Neuronal stem cell (in vitro differentiated cells): ENCODE data around the gene ARHGAP11B. TPM values are rescaled to one million over a fixed set of nuclear protein-coding genes. Genes with fewer than 3 reads are reported as not detected.
"Not testable (repeated sequence)": the region's sequence is repeated elsewhere in the genome, so short reads cannot be mapped to it uniquely, and the experiment has no call there.

ENCODE experiments used
- DNase-seq: peaks from one replicate; pipeline ENCODE4 v3.0.0-alpha.2; 2013; ENCODE audit warnings: low spot score
- H2AFZ ChIP-seq: one replicate; pipeline ENCODE4 v1.6.1; 2013; ENCODE audit warnings: mild to moderate bottlenecking, low read length, inconsistent platforms
- H2AK5ac ChIP-seq: 2 replicates; pipeline ENCODE4 v1.6.1; 2013; ENCODE audit warnings: low read depth, mild to moderate bottlenecking, inconsistent platforms, low read length, moderate library complexity, mixed read lengths
- H2BK120ac ChIP-seq: 2 replicates; pipeline ENCODE4 v1.6.1; 2013; ENCODE audit warnings: low read depth, mild to moderate bottlenecking, inconsistent platforms, low read length, moderate library complexity, mixed read lengths
- H2BK12ac ChIP-seq: one replicate; pipeline ENCODE4 v1.6.1; 2013; ENCODE audit warnings: low read length, inconsistent platforms
- H2BK15ac ChIP-seq: 2 replicates; pipeline ENCODE4 v1.6.1; 2013; ENCODE audit warnings: mild to moderate bottlenecking, low read length, inconsistent platforms, mixed read lengths
- H2BK5ac ChIP-seq: one replicate; pipeline ENCODE4 v1.6.1; 2013; ENCODE audit warnings: inconsistent platforms, mild to moderate bottlenecking, low read length, moderate library complexity
- H3K14ac ChIP-seq: one replicate; pipeline ENCODE4 v1.6.1; 2013; ENCODE audit warnings: low read length, inconsistent platforms
- H3K18ac ChIP-seq: 2 replicates; pipeline ENCODE4 v1.6.1; 2013; ENCODE audit warnings: low read length, inconsistent platforms
- H3K23ac ChIP-seq: 2 replicates; pipeline ENCODE4 v1.6.1; 2013; ENCODE audit warnings: low read depth, mild to moderate bottlenecking, mixed read lengths, low read length, inconsistent platforms; ENCODE audit not compliant: poor library complexity
- H3K27ac ChIP-seq: replicated peaks from 3 replicates; pipeline ENCODE4 v1.5.1; 2013; ENCODE audit warnings: low read length, inconsistent platforms
- H3K27me3 ChIP-seq, 3 experiments: 2 replicates each; pipeline ENCODE4 v1.6.1; 2013; ENCODE audit warnings: low read length in 3 of 3, mild to moderate bottlenecking in 2 of 3, inconsistent platforms in 1 of 3, low read depth in 1 of 3, mixed read lengths in 1 of 3, moderate library complexity in 1 of 3; ENCODE audit not compliant: control insufficient read depth in 3 of 3, insufficient read depth in 3 of 3
- H3K36me3 ChIP-seq, 2 donors: replicated peaks in 1 of 2; 2 replicates each; pipeline ENCODE4 v1.6.1; 2013; ENCODE audit warnings: low read length in 2 of 2; ENCODE audit not compliant: control insufficient read depth in 2 of 2, insufficient read depth in 2 of 2
- H3K4ac ChIP-seq: 2 replicates; pipeline ENCODE4 v1.6.1; 2013; ENCODE audit warnings: inconsistent platforms, mild to moderate bottlenecking, low read length, moderate library complexity
- H3K4me1 ChIP-seq, 2 donors: 1 replicate in 1 of 2; 2 replicates in 1 of 2; pipeline ENCODE4 v1.6.1; 2013; ENCODE audit warnings: low read length in 2 of 2, low read depth in 1 of 2; ENCODE audit not compliant: control insufficient read depth in 2 of 2, insufficient read depth in 1 of 2
- H3K4me2 ChIP-seq: one replicate; pipeline ENCODE4 v1.6.1; 2013; ENCODE audit warnings: mild to moderate bottlenecking, low read length, inconsistent platforms; ENCODE audit not compliant: insufficient read depth, poor library complexity, severe bottlenecking
- H3K4me3 ChIP-seq, 2 donors: 2 replicates each; pipeline ENCODE4 v1.5.1; 2013; ENCODE audit warnings: low read length in 2 of 2, mild to moderate bottlenecking in 2 of 2, inconsistent platforms in 1 of 2, moderate library complexity in 1 of 2
- H3K79me1 ChIP-seq: one replicate; pipeline ENCODE4 v1.6.1; 2013; ENCODE audit warnings: low read depth, mild to moderate bottlenecking, inconsistent platforms, low read length, moderate library complexity
- H3K9ac ChIP-seq: one replicate; pipeline ENCODE4 v1.6.1; 2013; ENCODE audit warnings: mild to moderate bottlenecking, low read depth, low read length, inconsistent platforms; ENCODE audit not compliant: poor library complexity
- H3K9me3 ChIP-seq, 2 donors: replicated peaks in 1 of 2; 2 replicates each; pipeline versions ENCODE3 to v1.6.1; 2013; ENCODE audit warnings: low read length in 2 of 2, mild to moderate bottlenecking in 2 of 2, inconsistent platforms in 1 of 2, low read depth in 1 of 2, mixed read lengths in 1 of 2, moderate library complexity in 1 of 2; ENCODE audit not compliant: control insufficient read depth in 2 of 2, insufficient read depth in 1 of 2
- H4K8ac ChIP-seq: one replicate; pipeline ENCODE4 v1.6.1; 2013; ENCODE audit warnings: low read depth, mild to moderate bottlenecking, inconsistent platforms, low read length, moderate library complexity
- H4K91ac ChIP-seq: one replicate; pipeline ENCODE4 v1.6.1; 2013; ENCODE audit warnings: low read length, low read depth, mild to moderate bottlenecking, inconsistent platforms; ENCODE audit not compliant: poor library complexity
- WGBS, 2 donors: extraction: QIAGEN DNeasy Blood & Tissue Kit; methylation state at CpG; one replicate each; pipeline ENCODE4 v1.1.7; 2013; ENCODE audit warnings: missing lambda C conversion rate in 2 of 2, mixed read lengths in 1 of 2; ENCODE audit not compliant: insufficient read length in 2 of 2, insufficient replicate concordance in 1 of 2; ENCODE audit errors: extremely low coverage in 2 of 2; 5-methylcytosine and 5-hydroxymethylcytosine counted together
- small RNA-seq: library from polyadenylated mRNA; stranded (forward); fragments of <200 nt; extraction: miRNeasy Mini kit (QIAGEN cat#:217004); gene quantifications from one replicate; pipeline ENCODE3, GENCODE V24; 2013; ENCODE audit not compliant: insufficient read depth

The ARHGAP11B gene

GRCh38 chr15:30680997-30681396, 55.1 kb downstream of the ARHGAP11B start:
- H3K36me3 ChIP-seq, result peaks cover 0 to 20% of the 10 kb centered on the region in 2 donors

GRCh38 chr15:30685709-30686285, 59.9 kb downstream of the ARHGAP11B start:
- not testable (repeated sequence) for H2BK5ac ChIP-seq, H3K23ac ChIP-seq, H2BK12ac ChIP-seq, DNase-seq, H3K9ac ChIP-seq, H3K27ac ChIP-seq, H3K27me3 ChIP-seq, H3K9me3 ChIP-seq, H3K14ac ChIP-seq, H3K4me1 ChIP-seq, H3K79me1 ChIP-seq, H4K91ac ChIP-seq, H2AK5ac ChIP-seq, H3K4me2 ChIP-seq, H3K4ac ChIP-seq, H2BK15ac ChIP-seq, H3K18ac ChIP-seq, H3K4me3 ChIP-seq, H2BK120ac ChIP-seq, H2AFZ ChIP-seq, H4K8ac ChIP-seq
- WGBS, 2 donors, result no CpG with 5 or more reads among the region's 6 CpGs
- H3K36me3 ChIP-seq, result peaks cover 0 to 13% of the 10 kb centered on the region in 2 donors

More at GRCh38 chr15:30680997-30681396, 55.1 kb downstream of the ARHGAP11B start:
- H3K27ac ChIP-seq, H3K4ac ChIP-seq, H3K79me1 ChIP-seq, H2BK5ac ChIP-seq, H2AFZ ChIP-seq, H3K27me3 ChIP-seq, DNase-seq, H3K14ac ChIP-seq, H3K4me2 ChIP-seq, H2BK120ac ChIP-seq, H3K18ac ChIP-seq, H3K4me1 ChIP-seq, H4K91ac ChIP-seq, H2AK5ac ChIP-seq, H3K4me3 ChIP-seq, H3K23ac ChIP-seq, H3K9ac ChIP-seq, H3K9me3 ChIP-seq, H2BK15ac ChIP-seq, H2BK12ac ChIP-seq, H4K8ac ChIP-seq: not testable (repeated sequence)
- WGBS, 2 donors, result no CpG with 5 or more reads among the region's 3 CpGs

GRCh38 chr15:30686651-30687050, 60.7 kb downstream of the ARHGAP11B start:
- no CpG with 5 or more reads among the region's 2 CpGs for WGBS, 2 donors
- not testable (repeated sequence) for DNase-seq, H3K4ac ChIP-seq

More at GRCh38 chr15:30686651-30687050, 60.7 kb downstream of the ARHGAP11B start:
- not testable (repeated sequence) for H2BK120ac ChIP-seq, H2AK5ac ChIP-seq, H4K8ac ChIP-seq, H3K27me3 ChIP-seq, H2BK15ac ChIP-seq, H3K23ac ChIP-seq, H3K9ac ChIP-seq, H3K4me2 ChIP-seq, H2AFZ ChIP-seq, H3K4me1 ChIP-seq, H3K18ac ChIP-seq, H3K14ac ChIP-seq, H4K91ac ChIP-seq, H3K9me3 ChIP-seq, H2BK12ac ChIP-seq, H3K4me3 ChIP-seq, H3K79me1 ChIP-seq, H2BK5ac ChIP-seq, H3K27ac ChIP-seq
- peaks cover 0 to 13% of the 10 kb centered on the region in 2 donors for H3K36me3 ChIP-seq

Small RNA genes lying within 50 kb of the gene (small RNA-seq; reads per million reads assigned to genes)
- gene RF00019, result not detected
- gene RF00096, result not detected
- not detected for gene RN7SL628P
